ENCODE results near the gene BANF2. TPM values are rescaled to one million over a fixed set of nuclear protein-coding genes. Genes with fewer than 3 reads are reported as not detected.
"Not testable (repeated sequence)": the region's sequence is repeated elsewhere in the genome, so short reads cannot be mapped to it uniquely, and the experiment has no call there.

BANF2 gene
- polyA plus RNA-seq, 1 donor, result not detected

DNA sequence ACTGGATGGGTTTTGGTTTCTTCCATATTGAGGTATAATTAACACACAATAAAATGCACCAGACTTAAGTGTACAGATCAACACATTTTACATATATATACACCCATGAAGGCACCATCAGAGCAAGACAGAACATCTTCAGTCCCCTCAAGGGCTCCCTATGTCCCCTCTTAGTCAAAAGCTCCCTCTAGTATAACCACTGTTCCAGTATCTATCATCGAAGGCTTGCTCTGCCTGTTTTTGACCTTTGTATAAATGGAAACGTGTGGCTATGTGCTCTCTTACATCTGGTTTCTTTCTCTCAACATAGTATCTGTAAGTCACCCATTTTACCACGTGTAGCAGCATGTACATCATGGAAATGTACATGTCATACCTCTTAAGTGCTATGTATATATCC is 66.5 kb downstream of the BANF2 start:
- DNase-seq (ENCODE audit: low read depth), result no peak

DNA sequence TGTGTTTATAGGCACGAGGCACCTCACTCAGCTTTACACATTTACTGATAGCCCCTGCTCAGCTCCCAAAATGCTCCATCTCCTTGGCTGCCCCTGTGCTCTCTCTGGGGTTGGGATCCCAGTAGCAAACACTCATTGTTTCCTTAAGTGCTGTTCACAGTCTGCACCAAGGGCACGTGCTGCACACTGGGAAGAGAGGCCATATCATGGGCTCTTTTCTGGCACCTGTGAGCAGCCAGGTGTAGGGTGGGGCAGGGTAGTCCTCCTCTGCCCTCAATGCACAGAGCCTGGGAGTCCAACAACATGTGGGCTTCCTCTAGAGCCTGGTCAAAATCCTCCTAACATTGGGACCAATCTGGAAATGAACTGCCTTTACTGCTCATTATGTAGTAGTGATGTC is 67.9 kb downstream of the BANF2 start:
- no peak for DNase-seq (ENCODE audit: low read depth)

DNA sequence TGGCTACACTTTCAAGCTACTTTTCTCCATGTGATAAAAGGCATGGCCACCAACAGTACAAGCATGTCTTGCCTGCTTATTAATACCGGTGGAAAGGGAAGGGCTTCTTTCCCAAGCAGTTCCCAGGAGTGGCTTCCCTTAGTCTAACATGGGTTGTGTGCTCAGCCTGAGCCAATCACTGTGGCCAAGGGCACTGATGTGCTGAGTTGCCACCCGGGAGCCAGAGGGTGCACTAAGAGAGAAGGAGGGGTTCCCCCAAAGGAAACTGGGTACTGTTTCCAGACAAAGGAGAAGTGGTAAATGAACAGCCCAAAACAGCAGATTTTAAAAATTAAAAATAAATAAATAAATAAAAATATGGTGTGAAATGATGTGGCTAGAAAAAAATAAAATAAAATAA is 68.5 kb downstream of the BANF2 start:
- DNase-seq (ENCODE audit: low read depth), result no peak

DNA sequence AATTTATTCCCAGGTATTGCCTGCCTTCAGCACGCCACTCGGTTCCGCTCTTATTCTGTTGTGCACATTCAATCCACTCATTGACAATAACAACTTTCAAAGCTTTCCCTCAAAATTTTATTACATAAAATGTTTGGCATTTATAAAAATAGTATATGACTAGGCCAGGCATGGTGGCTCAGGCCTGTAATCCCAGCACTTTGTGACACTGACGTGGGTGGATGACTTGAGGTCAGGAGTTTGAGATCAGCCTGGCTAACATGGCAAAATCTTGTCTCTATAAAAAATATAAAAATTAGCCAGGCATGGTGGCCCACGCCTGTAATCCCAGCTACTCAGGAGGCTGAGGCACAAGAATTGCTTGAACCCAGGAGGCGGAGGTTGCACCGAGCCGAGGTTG is 70.0 kb downstream of the BANF2 start:
- not testable (repeated sequence) for DNase-seq (ENCODE audit: low read depth)

DNA sequence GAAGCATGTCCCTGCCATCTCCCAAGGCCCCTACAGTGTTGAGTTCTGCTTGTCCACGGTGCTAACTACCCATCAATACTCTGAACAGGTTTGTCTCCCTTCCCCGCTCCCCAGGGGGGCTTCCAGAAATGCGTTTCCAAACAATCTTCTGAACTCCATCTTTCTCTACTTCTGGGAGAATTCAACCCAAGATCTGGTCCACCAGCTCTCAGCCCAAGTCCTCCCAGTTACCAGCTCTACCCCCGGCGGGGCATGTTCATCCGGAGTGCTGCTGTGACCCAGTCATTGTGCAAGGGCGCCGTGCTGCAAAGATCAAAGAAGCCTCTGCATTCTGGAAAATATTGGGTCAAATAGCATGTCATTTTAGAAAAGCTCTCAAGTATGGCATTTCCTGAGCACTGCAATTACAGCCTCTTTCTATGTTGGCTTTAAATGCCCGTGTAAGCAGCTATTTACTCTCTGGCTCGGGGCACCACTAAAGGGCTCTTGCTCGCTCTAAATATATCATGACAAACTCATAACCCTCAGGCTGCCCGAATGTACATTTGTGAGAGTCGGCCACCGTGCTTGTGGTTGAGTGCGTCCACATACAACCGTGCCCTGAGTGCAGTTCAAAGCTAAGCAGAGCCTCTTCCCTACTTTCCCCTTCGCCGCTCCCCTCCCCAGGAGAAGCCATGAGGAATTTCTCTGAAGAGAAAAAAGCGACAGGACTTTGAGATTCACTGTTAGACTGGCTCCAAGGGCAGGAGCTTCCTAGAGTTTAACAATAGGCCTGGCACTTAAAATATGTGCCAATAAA is 71.6 kb downstream of the BANF2 start:
- no peak for DNase-seq (ENCODE audit: low read depth)

DNA sequence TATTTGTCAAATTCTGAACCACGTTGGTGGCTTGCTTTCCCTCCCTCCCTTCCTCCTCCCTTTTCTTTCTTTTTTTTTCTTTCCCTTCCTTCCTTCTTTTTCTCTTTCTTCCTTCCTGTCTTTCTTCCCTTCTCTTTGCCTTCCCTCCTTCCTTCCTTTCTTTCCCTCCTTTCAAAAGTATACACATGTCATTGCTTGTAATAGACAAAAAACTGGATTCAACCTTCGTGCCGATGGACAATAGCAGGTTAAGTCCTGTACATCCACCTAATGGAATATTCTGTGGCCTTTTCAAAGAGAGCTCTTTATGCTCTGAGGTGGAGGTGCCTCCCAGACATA is 72.2 kb downstream of the BANF2 start:
- no peak for DNase-seq (ENCODE audit: low read depth)

DNA sequence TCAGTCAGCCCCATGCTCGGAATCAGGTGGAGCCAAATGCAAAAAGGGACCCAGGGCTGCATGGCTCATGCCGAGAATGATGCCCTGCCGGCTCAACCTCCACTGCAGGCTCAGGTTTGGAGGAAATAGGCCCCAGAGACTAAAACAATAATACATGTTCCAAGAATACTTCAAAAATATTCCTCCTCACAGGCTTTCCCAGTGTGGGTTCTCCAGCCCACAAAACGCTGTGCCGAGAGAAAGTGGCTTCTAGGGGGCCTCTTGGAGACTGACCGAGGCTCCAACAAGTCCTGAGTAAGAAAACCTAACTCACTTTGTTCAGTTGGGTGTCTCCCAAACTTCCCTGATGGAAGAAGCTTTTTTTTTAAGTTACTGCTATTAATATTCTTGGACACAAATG is 73.9 kb downstream of the BANF2 start:
- DNase-seq (ENCODE audit: low read depth), result no peak

DNA sequence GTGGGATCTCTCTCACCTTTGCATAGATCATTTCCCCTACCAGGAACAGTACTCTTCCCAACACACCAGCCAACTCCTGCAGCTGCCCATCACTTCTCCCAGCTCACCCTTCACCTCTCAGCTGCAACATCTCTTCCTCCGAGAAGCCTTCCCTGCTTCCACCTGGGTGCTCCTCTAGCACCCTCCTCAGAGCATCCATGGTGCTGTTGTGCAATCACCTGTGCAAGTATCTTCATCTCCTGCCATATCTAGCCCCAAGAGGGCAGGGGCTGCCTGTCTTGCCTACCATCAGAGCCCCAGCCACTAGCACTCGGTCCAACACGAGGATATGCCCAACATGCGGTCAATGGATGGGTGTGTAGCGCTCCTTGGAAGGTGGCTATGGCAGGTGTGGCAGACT is 75.8 kb downstream of the BANF2 start:
- no peak for DNase-seq (ENCODE audit: low read depth)

DNA sequence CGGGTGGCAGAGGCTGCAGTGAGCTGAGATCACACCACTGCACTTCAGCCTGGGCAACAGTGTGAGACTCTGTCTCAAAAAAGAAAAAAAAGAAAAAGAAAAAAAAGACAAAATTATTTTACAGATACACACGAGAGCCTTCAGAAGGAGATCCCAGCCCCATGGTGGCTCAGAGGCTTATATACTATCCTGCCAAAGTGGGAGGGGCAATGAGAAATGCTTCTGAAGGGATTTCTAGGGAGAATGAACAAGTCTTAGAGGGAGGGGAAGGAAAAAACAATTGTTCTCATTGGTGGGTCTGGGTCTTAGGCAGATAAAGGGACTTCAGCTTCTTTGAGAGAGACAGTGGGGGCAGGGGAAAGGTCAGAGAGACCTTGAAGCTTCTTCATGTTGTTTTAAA is 76.8 kb downstream of the BANF2 start:
- DNase-seq (ENCODE audit: low read depth), result no peak

DNA sequence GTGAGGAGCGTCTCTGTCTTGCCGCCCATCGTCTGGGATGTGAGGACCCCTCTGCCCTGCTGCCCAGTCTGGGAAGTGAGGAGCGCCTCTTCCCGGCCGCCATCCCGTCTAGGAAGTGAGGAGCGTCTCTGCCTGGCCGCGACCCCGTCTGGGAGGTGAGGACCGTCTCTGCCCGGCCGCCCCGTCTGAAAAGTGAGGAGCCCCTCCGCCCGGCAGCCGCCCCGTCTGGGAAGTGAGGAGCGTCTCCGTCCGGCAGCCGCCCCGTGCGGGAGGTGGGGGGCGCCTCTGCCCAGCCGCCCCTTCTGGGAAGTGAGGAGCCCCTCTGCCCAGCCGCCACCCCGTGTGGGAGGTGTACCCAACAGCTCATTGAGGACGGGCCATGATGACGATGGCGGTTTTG is 79.2 kb downstream of the BANF2 start:
- DNase-seq (ENCODE audit: low read depth), result not testable (repeated sequence)

DNA sequence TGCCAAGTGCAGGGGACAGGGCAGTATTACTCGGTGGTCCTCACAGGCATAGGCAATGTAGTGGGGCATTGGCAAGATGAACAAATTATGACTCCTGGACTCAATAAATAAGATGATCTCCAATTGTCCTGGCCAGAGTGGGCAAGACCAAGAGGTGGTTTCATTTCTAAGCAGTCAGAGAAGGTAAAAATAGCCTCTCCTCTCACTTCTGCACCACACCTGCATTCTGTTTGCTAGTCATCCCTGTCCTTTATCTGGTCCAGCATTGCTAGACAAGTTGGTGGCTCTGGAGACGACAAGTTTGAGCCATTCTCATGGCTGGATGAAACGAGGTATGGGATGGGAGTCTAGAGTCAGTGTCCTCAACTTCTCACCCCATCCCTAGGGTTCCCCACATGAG is 83.0 kb downstream of the BANF2 start:
- no peak for DNase-seq (ENCODE audit: low read depth)

DNA sequence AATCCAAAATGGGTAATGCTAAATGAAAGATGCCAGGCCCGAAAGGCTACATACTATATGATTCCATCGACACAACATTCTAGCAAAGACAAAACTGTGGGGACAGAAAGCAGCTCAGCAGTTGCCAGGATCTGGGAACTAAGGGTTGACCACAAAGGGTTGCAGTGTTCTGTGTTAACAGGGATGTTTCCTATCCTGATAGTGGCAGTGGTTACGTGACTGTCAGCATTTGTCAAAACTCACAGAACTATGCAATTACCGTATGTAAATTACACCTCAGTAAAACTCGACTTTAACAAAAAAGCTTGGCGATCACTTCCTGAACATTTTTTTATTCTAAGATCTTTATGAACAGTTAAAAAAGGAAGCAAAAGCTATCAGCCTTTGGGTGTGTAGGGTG is 83.9 kb downstream of the BANF2 start:
- no peak for DNase-seq (ENCODE audit: low read depth)

DNA sequence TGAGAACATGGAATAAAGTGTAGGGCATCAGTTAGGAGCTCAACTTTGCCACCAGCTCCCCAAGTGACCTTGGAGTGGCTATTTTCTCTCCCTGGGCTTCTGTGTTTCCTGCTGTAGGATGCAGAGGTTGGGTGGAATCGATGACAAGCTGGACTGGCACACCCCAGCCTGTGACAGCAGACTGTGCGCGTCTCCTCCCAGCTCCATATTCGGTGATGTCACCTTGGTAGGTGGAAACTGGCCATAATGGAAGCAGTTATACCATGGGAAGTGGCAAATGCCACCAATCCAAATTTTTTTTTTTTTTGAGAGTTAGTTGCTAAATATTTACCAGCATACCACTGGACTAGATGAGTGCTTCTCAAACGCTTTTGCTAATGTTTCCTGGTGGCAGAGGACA is 85.2 kb downstream of the BANF2 start:
- DNase-seq (ENCODE audit: low read depth), result no peak

Other genes with a start within 250 kb of the BANF2 start
- 2.1 TPM for gene BFSP1, start 168.6 kb upstream of the BANF2 start, polyA plus RNA-seq (ENCODE audit: insufficient read length)
- gene DSTN, start 129.9 kb upstream of the BANF2 start, polyA plus RNA-seq (ENCODE audit: insufficient read length), result 248 TPM
- 91.5 TPM for gene RRBP1, start 17.7 kb upstream of the BANF2 start, polyA plus RNA-seq (ENCODE audit: insufficient read length)

Data from forelimb muscle (tissue), 1 donor.